Smooth muscle cell (in vitro differentiated cells): ENCODE results near the gene ARHGEF33. TPM values are rescaled to one million over a fixed set of nuclear protein-coding genes. Genes with fewer than 3 reads are reported as not detected.

Source experiments
- DNase-seq: peaks from one replicate; lab custom pipeline; 2025; ENCODE audit not compliant: unreplicated experiment; lab: John Stamatoyannopoulos, UW
- H2AFZ ChIP-seq: fragments of 200-600 bp; sonication (generic); 2 replicates; pipeline ENCODE4 v1.6.0; 2016; ENCODE audit warnings: antibody characterized with exemption, low read depth, mild to moderate bottlenecking
- H3F3A ChIP-seq: fragments of 200-600 bp; sonication (generic); 2 replicates; pipeline ENCODE4 v1.6.0; 2017; ENCODE audit warnings: antibody characterized with exemption, low read depth
- H3K27ac ChIP-seq: fragments of 200-600 bp; sonication (generic); 2 replicates; pipeline ENCODE4 v1.5.1; 2016; ENCODE audit warnings: low read depth, mild to moderate bottlenecking
- H3K27me3 ChIP-seq: fragments of 200-600 bp; sonication (generic); 2 replicates; pipeline ENCODE4 v1.6.1; 2016; ENCODE audit warnings: low read depth, mild to moderate bottlenecking
- H3K36me3 ChIP-seq: fragments of 200-600 bp; sonication (generic); 2 replicates; pipeline ENCODE4 v1.5.1; 2016; ENCODE audit warnings: low read depth
- H3K4me1 ChIP-seq: fragments of 200-600 bp; sonication (generic); 2 replicates; pipeline ENCODE4 v1.5.1; 2016; ENCODE audit warnings: low read depth
- H3K4me2 ChIP-seq: fragments of 200-600 bp; sonication (generic); 2 replicates; pipeline ENCODE4 v1.6.0; 2016; ENCODE audit warnings: mild to moderate bottlenecking
- H3K4me3 ChIP-seq: fragments of 200-600 bp; sonication (generic); 2 replicates; pipeline ENCODE4 v1.5.1; 2016; ENCODE audit warnings: mild to moderate bottlenecking
- H3K79me2 ChIP-seq: fragments of 200-600 bp; sonication (generic); 2 replicates; pipeline ENCODE4 v1.6.0; 2016; ENCODE audit warnings: low read depth, mild to moderate bottlenecking
- H3K9ac ChIP-seq: fragments of 200-600 bp; sonication (generic); 2 replicates; pipeline ENCODE4 v1.6.0; 2016; ENCODE audit warnings: low read depth
- H3K9me3 ChIP-seq: fragments of 200-600 bp; sonication (generic); replicated peaks from 2 replicates; pipeline ENCODE4 v1.5.1; 2016; ENCODE audit warnings: low read depth
- H4K20me1 ChIP-seq: fragments of 200-600 bp; sonication (generic); 2 replicates; pipeline ENCODE4 v1.6.0; 2016; ENCODE audit warnings: low read depth
- WGBS: methylation state at CpG from one replicate; pipeline ENCODE4 v1.1.7; 2016; ENCODE audit warnings: low lambda C conversion rate; 5-methylcytosine and 5-hydroxymethylcytosine counted together
- polyA plus RNA-seq: library from polyadenylated mRNA; unstranded; fragments of >200 nt; fragmentation: Nextera tagmentation; extraction: Ambion mirVana; gene quantifications from 2 replicates; pipeline ENCODE4 v1.2.1, GENCODE V29; 2016
- total RNA-seq: library from RNA; depleted of rRNA; stranded (reverse); fragments of >200 nt; gene quantifications from 2 replicates; pipeline ENCODE4 v1.2.3, GENCODE V29; 2014
- TF ChIP-seq, protein P1 (sequence below): fragments of 200-600 bp; sonication (generic); IDR thresholded peaks from 2 replicates; pipeline ENCODE4 v1.5.1; 2017; ENCODE audit warnings: borderline replicate concordance, mild to moderate bottlenecking, antibody characterized with exemption; ENCODE audit not compliant: insufficient read depth, poor library complexity, severe bottlenecking

The ARHGEF33 gene
- total and polyA plus RNA-seq, 2 experiments from 2014 or later = 0.40 to 1.4 TPM

DNA sequence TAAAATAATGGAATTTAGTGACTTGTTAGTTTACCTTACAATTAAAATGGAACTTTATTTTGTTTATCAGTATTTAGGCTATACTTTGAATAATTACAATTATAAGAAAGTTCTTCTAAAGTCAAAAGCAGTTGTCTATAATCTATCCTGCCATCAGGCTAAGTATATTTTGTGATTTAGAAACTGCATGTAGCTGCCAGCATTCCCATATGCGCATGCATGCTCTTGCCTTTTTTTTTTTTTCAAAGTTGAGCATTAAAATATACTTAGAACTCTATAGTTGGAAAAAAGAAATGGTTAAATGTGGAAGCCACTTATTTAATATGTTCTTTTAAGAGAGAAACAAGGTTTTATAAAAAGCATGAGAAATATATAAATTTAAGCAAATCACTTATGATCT is 99.0 kb downstream of the ARHGEF33 start:
- Histone ChIP-seq H3K9me3 (no peaks in the 10 kb centered on the region), H3K27me3 (no peaks in the 10 kb centered on the region), H3K4me1 (peaks cover 9% of the 10 kb centered on the region), H2AFZ (no peak overlapping the region), H3K4me3 (no peak overlapping the region), H3K36me3 (peaks cover 4% of the 10 kb centered on the region), H3K9ac (no peak overlapping the region), H3K4me2 (no peak overlapping the region), H4K20me1 (no peaks in the 10 kb centered on the region), H3K79me2 (no peaks in the 10 kb centered on the region), H3K27ac (no peak overlapping the region), H3F3A (no peaks in the 10 kb centered on the region)
- DNase-seq = no peak
- TF ChIP-seq, protein P1, sequence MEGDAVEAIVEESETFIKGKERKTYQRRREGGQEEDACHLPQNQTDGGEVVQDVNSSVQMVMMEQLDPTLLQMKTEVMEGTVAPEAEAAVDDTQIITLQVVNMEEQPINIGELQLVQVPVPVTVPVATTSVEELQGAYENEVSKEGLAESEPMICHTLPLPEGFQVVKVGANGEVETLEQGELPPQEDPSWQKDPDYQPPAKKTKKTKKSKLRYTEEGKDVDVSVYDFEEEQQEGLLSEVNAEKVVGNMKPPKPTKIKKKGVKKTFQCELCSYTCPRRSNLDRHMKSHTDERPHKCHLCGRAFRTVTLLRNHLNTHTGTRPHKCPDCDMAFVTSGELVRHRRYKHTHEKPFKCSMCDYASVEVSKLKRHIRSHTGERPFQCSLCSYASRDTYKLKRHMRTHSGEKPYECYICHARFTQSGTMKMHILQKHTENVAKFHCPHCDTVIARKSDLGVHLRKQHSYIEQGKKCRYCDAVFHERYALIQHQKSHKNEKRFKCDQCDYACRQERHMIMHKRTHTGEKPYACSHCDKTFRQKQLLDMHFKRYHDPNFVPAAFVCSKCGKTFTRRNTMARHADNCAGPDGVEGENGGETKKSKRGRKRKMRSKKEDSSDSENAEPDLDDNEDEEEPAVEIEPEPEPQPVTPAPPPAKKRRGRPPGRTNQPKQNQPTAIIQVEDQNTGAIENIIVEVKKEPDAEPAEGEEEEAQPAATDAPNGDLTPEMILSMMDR = no peak
- 100% methylated on average over 1 of the region's 1 CpG for WGBS

DNA sequence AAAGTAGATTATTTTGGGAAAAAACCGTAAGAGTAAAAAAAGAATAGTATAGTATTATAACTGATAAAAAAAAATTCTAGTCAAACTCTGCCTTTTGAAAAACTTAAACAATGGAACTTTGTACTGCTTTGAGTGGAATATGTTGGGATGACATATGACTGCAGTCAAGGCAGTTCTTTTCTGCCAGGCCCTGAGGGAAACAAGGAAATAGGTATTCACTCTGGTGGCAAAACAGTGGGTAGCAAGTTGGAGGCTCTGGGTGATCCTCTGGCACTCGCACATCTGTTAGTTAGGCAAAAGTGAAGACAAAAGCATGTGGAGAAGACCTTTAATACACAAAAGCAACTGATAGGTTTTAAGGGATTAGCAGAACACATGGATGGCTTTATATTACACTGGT is 102.2 kb downstream of the ARHGEF33 start:
- Histone ChIP-seq H4K20me1 (no peaks in the 10 kb centered on the region), H3K4me2 (no peak overlapping the region), H3K36me3 (peaks cover 17% of the 10 kb centered on the region), H3K4me1 (peaks cover 10% of the 10 kb centered on the region), H3K9me3 (no peaks in the 10 kb centered on the region), H3K9ac (no peak overlapping the region), H3F3A (no peaks in the 10 kb centered on the region), H3K4me3 (no peak overlapping the region), H3K27me3 (no peaks in the 10 kb centered on the region), H3K27ac (peak overlapping the region; percentile 49), H3K79me2 (no peaks in the 10 kb centered on the region), H2AFZ (no peak overlapping the region)
- WGBS = 89% methylated on average over 2 of the region's 2 CpGs
- TF ChIP-seq, protein P1 = no peak
- DNase-seq = no peak

DNA sequence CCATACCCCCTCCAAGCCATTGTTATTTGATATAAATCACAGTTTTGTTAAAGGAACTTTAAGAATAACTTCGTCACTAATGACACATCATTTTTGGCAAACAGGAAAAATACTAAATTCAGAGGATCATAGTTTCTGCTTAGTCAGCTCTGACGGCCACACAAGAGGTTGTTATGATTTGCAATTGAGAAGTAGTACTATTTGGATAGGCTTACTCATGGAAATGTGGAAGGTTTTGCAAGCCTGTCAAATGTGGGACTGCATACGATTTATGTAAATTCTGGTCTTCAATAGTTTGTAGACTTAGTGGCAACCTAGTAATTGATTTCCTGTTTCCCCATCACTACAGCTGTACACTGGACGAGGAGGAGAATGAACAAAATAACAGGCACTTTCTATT is 108.1 kb downstream of the ARHGEF33 start:
- no peak overlapping the region for H2AFZ ChIP-seq
- no peaks in the 10 kb centered on the region for H3K27me3 ChIP-seq
- H3K4me1 ChIP-seq = peaks cover 9% of the 10 kb centered on the region
- no peak overlapping the region for H3K4me3 ChIP-seq
- H3K36me3 ChIP-seq = peaks cover 19% of the 10 kb centered on the region
- H4K20me1 ChIP-seq = no peaks in the 10 kb centered on the region
- H3K79me2 ChIP-seq = no peaks in the 10 kb centered on the region
- no peaks in the 10 kb centered on the region for H3K9me3 ChIP-seq
- no peak for DNase-seq
- no peak overlapping the region for H3K9ac ChIP-seq
- 47% methylated on average over 4 of the region's 4 CpGs for WGBS
- H3F3A ChIP-seq = no peaks in the 10 kb centered on the region
- peak overlapping the region; percentile 34 for H3K4me2 ChIP-seq
- H3K27ac ChIP-seq = peak overlapping the region; percentile 8
- TF ChIP-seq, protein P1 = no peak

DNA sequence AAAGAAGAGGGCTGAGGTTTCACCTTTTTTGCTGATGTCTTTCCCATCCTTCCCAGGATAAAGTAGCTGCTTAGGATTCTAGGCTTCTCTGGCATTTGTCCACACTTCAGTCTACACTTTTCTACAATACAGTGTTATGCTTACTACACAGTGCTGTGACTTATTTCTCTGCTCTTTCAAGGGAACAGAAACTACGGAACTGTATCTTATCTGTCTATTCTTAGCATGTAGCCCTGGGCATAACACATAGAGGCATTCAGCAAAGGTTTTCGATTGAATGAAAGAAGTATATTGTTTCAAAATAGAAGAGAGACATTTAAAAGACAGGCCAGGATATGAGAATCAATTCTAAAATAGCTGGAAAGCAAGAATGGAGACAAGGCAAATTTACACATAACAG is 110.9 kb downstream of the ARHGEF33 start:
- Histone ChIP-seq H3K36me3 (peaks cover 8% of the 10 kb centered on the region), H3F3A (no peaks in the 10 kb centered on the region), H2AFZ (no peak overlapping the region), H3K27me3 (no peaks in the 10 kb centered on the region), H3K79me2 (no peaks in the 10 kb centered on the region), H3K9ac (no peak overlapping the region), H4K20me1 (no peaks in the 10 kb centered on the region), H3K4me1 (peaks cover 9% of the 10 kb centered on the region), H3K27ac (no peak overlapping the region), H3K4me2 (no peak overlapping the region), H3K4me3 (no peak overlapping the region), H3K9me3 (no peaks in the 10 kb centered on the region)
- no peak for DNase-seq
- TF ChIP-seq, protein P1 = no peak
- 72% methylated on average over 2 of the region's 2 CpGs for WGBS
